ENCODE data around the gene HNRNPK.
A peak's percentile ranks its signal among the peaks of the same experiment; 100 is the strongest.

The HNRNPK gene

GRCh38 chr9:83979812-83980394 lies at the start of gene HNRNPK:
Gene HNRNPK (minus strand): TSS chr9:83980215. CDS start chr9:83978252, 1,963 bp downstream.
- DNase-seq: peak; percentile 69 to 100 (median 98)

- DNase-seq: no peak
Observed at GRCh38 chr9:84027201-84027600, 47.2 kb upstream of the HNRNPK start.

- DNase-seq: no peak
Observed at GRCh38 chr9:84024041-84024575, 44.1 kb upstream of the HNRNPK start.

- DNase-seq: no peak
Observed at GRCh38 chr9:84007662-84008061, 27.6 kb upstream of the HNRNPK start.

GRCh38 chr9:84003246-84003645 lies 23.2 kb upstream of the HNRNPK start:
- no peak for DNase-seq

- DNase-seq: no peak
Observed at GRCh38 chr9:84002344-84002743, 22.3 kb upstream of the HNRNPK start.

GRCh38 chr9:84001621-84002020 lies 21.6 kb upstream of the HNRNPK start:
- no peak for DNase-seq

GRCh38 chr9:84000186-84000585 lies 20.2 kb upstream of the HNRNPK start:
- DNase-seq: no peak

GRCh38 chr9:83999141-83999918 lies 19.3 kb upstream of the HNRNPK start:
- no peak for DNase-seq

GRCh38 chr9:83996126-83996525 lies 16.1 kb upstream of the HNRNPK start:
- no peak for DNase-seq

GRCh38 chr9:83992901-83993300 lies 12.9 kb upstream of the HNRNPK start:
- DNase-seq: no peak

GRCh38 chr9:83992407-83992806 lies 12.4 kb upstream of the HNRNPK start:
- no peak for DNase-seq

- DNase-seq: no peak
Observed at GRCh38 chr9:83991355-83991754, 11.3 kb upstream of the HNRNPK start.

GRCh38 chr9:83988411-83988810 lies 8.4 kb upstream of the HNRNPK start:
- DNase-seq: no peak

GRCh38 chr9:83987402-83987791 lies 7.4 kb upstream of the HNRNPK start:
- no peak for DNase-seq

GRCh38 chr9:83986765-83987401 lies 6.9 kb upstream of the HNRNPK start:
- no peak for DNase-seq

- DNase-seq: no peak
Observed at GRCh38 chr9:83986195-83986594, 6.2 kb upstream of the HNRNPK start.

GRCh38 chr9:83981126-83981871 lies 1.3 kb upstream of the HNRNPK start:
- DNase-seq: peak in 12 of 56 donors; percentile 17 to 67 (median 36)

- peak; percentile 69 to 100 (median 98) for DNase-seq
Observed at GRCh38 chr9:83980395-83981125, 545 bp upstream of the HNRNPK start, which contains the start of gene RMI1. Gene RMI1 (plus strand): TSS chr9:83980805. CDS start chr9:84000987, 20,182 bp downstream.

- DNase-seq: peak in 55 of 56 donors; percentile 33 to 91 (median 75)
Observed at GRCh38 chr9:83978992-83979811, 813 bp downstream of the HNRNPK start.

Data from nucleus accumbens (tissue), 56 donors.